H9 (cell line): Measurements from ENCODE around the gene KLHL4. TPM values are rescaled to one million over a fixed set of nuclear protein-coding genes. Genes with fewer than 3 reads are reported as not detected.
"Not testable (repeated sequence)": the region's sequence is repeated elsewhere in the genome, so short reads cannot be mapped to it uniquely, and the experiment has no call there.

Source experiments
- DNase-seq: peaks from one replicate; pipeline ENCODE4 v3.0.0-alpha.2; 2017
- H2AFZ ChIP-seq: one replicate; pipeline ENCODE4 v1.6.1; 2013; ENCODE audit warnings: mild to moderate bottlenecking, low read length, control low read depth, moderate library complexity
- H2AK5ac ChIP-seq: 2 replicates; pipeline ENCODE4 v1.6.1; 2013; ENCODE audit warnings: low read length, control low read depth, mixed read lengths; ENCODE audit not compliant: insufficient read length
- H2BK120ac ChIP-seq: one replicate; pipeline ENCODE4 v1.6.1; 2013; ENCODE audit warnings: low read depth, mild to moderate bottlenecking, low read length, control low read depth, inconsistent platforms; ENCODE audit not compliant: poor library complexity, severe bottlenecking
- H2BK12ac ChIP-seq: 2 replicates; pipeline ENCODE4 v1.6.1; 2013; ENCODE audit warnings: low read length, control low read depth, mixed read lengths, low read depth; ENCODE audit not compliant: insufficient read length
- H2BK15ac ChIP-seq: 2 replicates; pipeline ENCODE4 v1.6.1; 2013; ENCODE audit warnings: low read depth, low read length, control low read depth
- H2BK20ac ChIP-seq: one replicate; pipeline ENCODE4 v1.6.1; 2013; ENCODE audit warnings: low read depth, mild to moderate bottlenecking, low read length, control low read depth, inconsistent platforms; ENCODE audit not compliant: poor library complexity, severe bottlenecking
- H2BK5ac ChIP-seq: 2 replicates; pipeline ENCODE4 v1.6.1; 2013; ENCODE audit warnings: low read length, control low read depth, mixed read lengths; ENCODE audit not compliant: insufficient read length
- H3K14ac ChIP-seq: 2 replicates; pipeline ENCODE4 v1.6.1; 2013; ENCODE audit warnings: low read length, control low read depth; ENCODE audit not compliant: insufficient read depth
- H3K18ac ChIP-seq: 2 replicates; pipeline ENCODE4 v1.6.1; 2013; ENCODE audit warnings: low read depth, mild to moderate bottlenecking, mixed read lengths, low read length, control low read depth; ENCODE audit not compliant: insufficient read length
- H3K23ac ChIP-seq: 2 replicates; pipeline ENCODE4 v1.6.1; 2013; ENCODE audit warnings: low read length, control low read depth, mixed read lengths, low read depth; ENCODE audit not compliant: insufficient read length
- H3K23me2 ChIP-seq: 2 replicates; pipeline ENCODE4 v1.6.1; 2013; ENCODE audit warnings: low read depth, mild to moderate bottlenecking, mixed read lengths, low read length, control low read depth; ENCODE audit not compliant: insufficient read length, poor library complexity, severe bottlenecking
- H3K27ac ChIP-seq: 2 replicates; pipeline ENCODE4 v1.5.1; 2013; ENCODE audit warnings: low read length, control low read depth, mixed read lengths, low read depth; ENCODE audit not compliant: insufficient read length
- H3K27me3 ChIP-seq: 2 replicates; pipeline ENCODE4 v1.6.1; 2013; ENCODE audit warnings: low read length, control low read depth, inconsistent platforms; ENCODE audit not compliant: insufficient read depth
- H3K4ac ChIP-seq: 2 replicates; pipeline ENCODE4 v1.6.1; 2013; ENCODE audit warnings: low read depth, mild to moderate bottlenecking, control low read depth, inconsistent platforms, low read length, moderate library complexity
- H3K4me1 ChIP-seq: 2 replicates; pipeline ENCODE4 v1.6.1; 2013; ENCODE audit warnings: low read length, control low read depth, inconsistent platforms; ENCODE audit not compliant: insufficient read depth
- H3K4me2 ChIP-seq: 2 replicates; pipeline ENCODE4 v1.6.1; 2013; ENCODE audit warnings: low read length, control low read depth, mixed read lengths; ENCODE audit not compliant: insufficient read length, insufficient read depth
- H3K56ac ChIP-seq: 2 replicates; pipeline ENCODE4 v1.6.1; 2013; ENCODE audit warnings: low read depth, mild to moderate bottlenecking, mixed read lengths, low read length, control low read depth; ENCODE audit not compliant: insufficient read length
- H3K79me1 ChIP-seq: 2 replicates; pipeline ENCODE4 v1.6.1; 2013; ENCODE audit warnings: low read depth, mild to moderate bottlenecking, moderate library complexity, low read length, control low read depth, inconsistent platforms; ENCODE audit not compliant: insufficient read depth, poor library complexity, severe bottlenecking
- H3K79me2 ChIP-seq: 2 replicates; pipeline ENCODE4 v1.6.1; 2013; ENCODE audit warnings: low read length, control low read depth, inconsistent platforms; ENCODE audit not compliant: insufficient read depth
- H3K9ac ChIP-seq: 2 replicates; pipeline ENCODE4 v1.6.1; 2013; ENCODE audit warnings: low read length, control low read depth, mixed read lengths; ENCODE audit not compliant: insufficient read length; ENCODE audit errors: extremely low read depth
- H3K9me3 ChIP-seq: one replicate; pipeline ENCODE4 v1.6.1; 2013; ENCODE audit warnings: low read depth, low read length, inconsistent platforms; ENCODE audit not compliant: control insufficient read depth
- H3T11ph ChIP-seq: one replicate; pipeline ENCODE4 v1.6.1; 2013; ENCODE audit warnings: mild to moderate bottlenecking, low read length, control low read depth, inconsistent platforms
- H4K20me1 ChIP-seq: one replicate; pipeline ENCODE4 v1.6.1; 2013; ENCODE audit not compliant: control insufficient read depth, insufficient read length, insufficient read depth
- H4K5ac ChIP-seq: 2 replicates; pipeline ENCODE4 v1.6.1; 2013; ENCODE audit warnings: low read depth, mild to moderate bottlenecking, mixed read lengths, low read length, control low read depth; ENCODE audit not compliant: insufficient read length
- H4K8ac ChIP-seq: replicated peaks from 2 replicates; pipeline ENCODE4 v1.6.1; 2013; ENCODE audit warnings: low read length, control low read depth, mixed read lengths, low read depth; ENCODE audit not compliant: insufficient read length
- H4K91ac ChIP-seq: 2 replicates; pipeline ENCODE4 v1.6.1; 2013; ENCODE audit warnings: low read depth, mild to moderate bottlenecking, moderate library complexity, mixed read lengths, low read length, control low read depth; ENCODE audit not compliant: insufficient read length
- H3K27ac Mint-ChIP-seq, 3 experiments: 2 replicates in 2 of 3; 3 replicates in 1 of 3; pipeline ENCODE4 v1.8.0; 2020 to 2021; ENCODE audit warnings: mixed read lengths in 3 of 3, mild to moderate bottlenecking in 1 of 3, moderate library complexity in 1 of 3
- H3K27me3 Mint-ChIP-seq: 2 replicates; pipeline ENCODE4 v1.8.0; 2021; ENCODE audit warnings: low read depth, mild to moderate bottlenecking, moderate library complexity, mixed read lengths
- H3K36me3 Mint-ChIP-seq, 3 experiments: 2 replicates in 2 of 3; 3 replicates in 1 of 3; pipeline ENCODE4 v1.8.0; 2020 to 2021; ENCODE audit warnings: low read depth in 3 of 3, mixed read lengths in 3 of 3; ENCODE audit not compliant: insufficient read depth in 1 of 3
- H3K4me1 Mint-ChIP-seq, 2 experiments: 2 replicates each; pipeline ENCODE4 v1.8.0; 2020; ENCODE audit warnings: mixed read lengths in 2 of 2
- H3K4me3 Mint-ChIP-seq, 2 experiments: 2 replicates in 1 of 2; 3 replicates in 1 of 2; pipeline ENCODE4 v1.8.0; 2020 to 2021; ENCODE audit warnings: mild to moderate bottlenecking in 2 of 2, mixed read lengths in 2 of 2, moderate library complexity in 1 of 2
- H3K9me3 Mint-ChIP-seq, 2 experiments: 2 replicates in 1 of 2; 3 replicates in 1 of 2; pipeline ENCODE4 v1.8.0; 2020; ENCODE audit warnings: mild to moderate bottlenecking in 2 of 2, mixed read lengths in 2 of 2, moderate library complexity in 1 of 2
- CTCF ChIP-seq: fragments of 200-600 bp; sonication (generic); conservative IDR thresholded peaks from 3 replicates; pipeline ENCODE4 v1.8.0; 2021; ENCODE audit warnings: antibody characterized with exemption, mild to moderate bottlenecking
- WGBS: extraction: QIAGEN DNeasy Blood & Tissue Kit; methylation state at CpG from one replicate; pipeline ENCODE4 v1.1.7; 2013; ENCODE audit warnings: missing lambda C conversion rate, low lambda C conversion rate, mixed read lengths; ENCODE audit not compliant: insufficient read length; ENCODE audit errors: extremely low coverage; 5-methylcytosine and 5-hydroxymethylcytosine counted together
- total RNA-seq: library from RNA; stranded (reverse); gene quantifications from 2 replicates; pipeline ENCODE4 v1.2.1, GENCODE V29; 2021

Gene KLHL4
- total RNA-seq, 1 experiment from 2014 or later: 22.3 TPM

GRCh38 chrX:87475793-87476192, 41.8 kb upstream of the KLHL4 start:
- Histone ChIP-seq H2BK120ac (no peak overlapping the region), H4K8ac (no peak overlapping the region), H3K9me3 (no peaks in the 10 kb centered on the region), H3T11ph (no peak overlapping the region), H3K79me1 (no peaks in the 10 kb centered on the region), H2BK15ac (no peak overlapping the region), H2AFZ (no peak overlapping the region), H3K9ac (no peak overlapping the region), H4K20me1 (no peaks in the 10 kb centered on the region), H3K56ac (no peak overlapping the region), H2BK12ac (no peak overlapping the region), H3K23me2 (no peaks in the 10 kb centered on the region), H2BK5ac (no peak overlapping the region), H4K91ac (no peak overlapping the region), H3K27me3 (no peaks in the 10 kb centered on the region), H3K4me1 (no peaks in the 10 kb centered on the region), H3K4me2 (no peak overlapping the region), H2BK20ac (no peak overlapping the region), H3K4ac (no peak overlapping the region), H3K14ac (no peak overlapping the region), H3K79me2 (no peaks in the 10 kb centered on the region), H3K18ac (no peak overlapping the region), H4K5ac (no peak overlapping the region), H3K23ac (no peak overlapping the region), H2AK5ac (no peak overlapping the region), H3K27ac (no peak overlapping the region)
- DNase-seq: no peak
- no peak overlapping the region for H3K4me3 Mint-ChIP-seq
- H3K9me3 Mint-ChIP-seq: peaks cover 10% of the 10 kb centered on the region in 2 experiments; a peak in 4 of 5 replicates
- no peaks in the 10 kb centered on the region for H3K4me1 Mint-ChIP-seq
- H3K27me3 Mint-ChIP-seq: no peaks in the 10 kb centered on the region
- TF ChIP-seq CTCF: no peak
- no CpG with 5 or more reads among the region's 1 CpG for WGBS
- no peak overlapping the region for H3K27ac Mint-ChIP-seq
- H3K36me3 Mint-ChIP-seq: peaks cover 0 to 7% (median 3%) of the 10 kb centered on the region in 3 experiments; a peak in 4 of 7 replicates

- H3K79me1 ChIP-seq, H2BK12ac ChIP-seq, H4K8ac ChIP-seq, H3K4me3 Mint-ChIP-seq, H3T11ph ChIP-seq, H2AFZ ChIP-seq, H3K4me1 ChIP-seq, H4K20me1 ChIP-seq, H3K27ac ChIP-seq, H3K23me2 ChIP-seq, H3K56ac ChIP-seq, H3K23ac ChIP-seq, H3K9ac ChIP-seq, H3K18ac ChIP-seq, H3K36me3 Mint-ChIP-seq, H2BK15ac ChIP-seq, H3K27ac Mint-ChIP-seq, H3K27me3 Mint-ChIP-seq, H2BK20ac ChIP-seq, H3K9me3 Mint-ChIP-seq, H2BK5ac ChIP-seq, DNase-seq, H3K79me2 ChIP-seq, H3K4me2 ChIP-seq, H3K4ac ChIP-seq, H3K4me1 Mint-ChIP-seq, H3K9me3 ChIP-seq, H4K91ac ChIP-seq, H2AK5ac ChIP-seq, H3K27me3 ChIP-seq, H2BK120ac ChIP-seq, H4K5ac ChIP-seq, H3K14ac ChIP-seq: not testable (repeated sequence)
- no CpG with 5 or more reads among the region's 16 CpGs for WGBS
Observed at GRCh38 chrX:87478703-87479102, 38.9 kb upstream of the KLHL4 start.
